Cardiac fibroblast (primary cell): Measurements from ENCODE around the gene LDLRAD3.

Source experiments
- DNase-seq, 2 donors: peaks; one replicate each; pipeline versions ENCODE4 v3.0.0 to v3.0.0-alpha.2; 2010; ENCODE audit warnings: low read depth in 2 of 2
- H3K4me3 ChIP-seq, 2 donors: replicated peaks in 1 of 2; 1 replicate in 1 of 2; 2 replicates in 1 of 2; pipeline ENCODE4 v1.5.1; 2011; ENCODE audit warnings: low read depth in 2 of 2, low read length in 2 of 2, mild to moderate bottlenecking in 2 of 2, moderate library complexity in 1 of 2
- CTCF ChIP-seq: IDR thresholded peaks from one replicate; pipeline ENCODE4 v1.5.1; 2011; ENCODE audit warnings: low read depth, mild to moderate bottlenecking, low read length, inconsistent platforms

LDLRAD3 gene

DNA sequence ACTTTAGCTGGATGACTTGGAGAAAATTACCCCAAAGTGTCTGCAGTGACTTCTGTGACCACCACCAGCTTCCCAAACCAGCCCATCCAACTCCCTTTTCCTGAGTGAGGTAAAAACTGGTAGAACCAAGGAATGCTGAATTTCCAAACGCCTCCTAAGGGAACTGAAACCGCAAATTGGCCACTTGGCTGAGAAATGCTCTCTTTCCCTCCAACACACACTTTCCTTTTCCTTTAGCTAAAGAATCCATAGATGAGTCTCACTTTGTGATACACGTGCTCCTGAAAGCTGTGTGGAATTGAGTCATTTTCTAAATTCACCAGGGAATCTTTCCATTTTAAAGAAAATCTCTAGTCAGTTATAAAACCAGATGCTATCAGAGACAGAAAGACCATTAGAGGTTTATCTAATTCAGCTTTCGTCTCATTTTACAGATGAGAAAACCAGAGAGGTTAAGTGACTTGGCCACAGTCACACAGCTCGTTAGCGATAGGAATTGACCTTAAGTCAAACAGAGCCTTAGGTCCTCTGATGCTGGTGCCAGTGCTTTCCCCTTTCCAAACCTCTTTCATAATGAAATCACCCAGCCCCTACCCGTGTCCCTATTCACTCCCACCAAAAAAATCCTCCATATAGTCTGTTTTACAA, 208.2 kb downstream of the LDLRAD3 start:
- DNase-seq, result peak in 1 of 2 donors; percentile 56
- no peak overlapping the region for H3K4me3 ChIP-seq
- no peak for TF ChIP-seq CTCF

DNA sequence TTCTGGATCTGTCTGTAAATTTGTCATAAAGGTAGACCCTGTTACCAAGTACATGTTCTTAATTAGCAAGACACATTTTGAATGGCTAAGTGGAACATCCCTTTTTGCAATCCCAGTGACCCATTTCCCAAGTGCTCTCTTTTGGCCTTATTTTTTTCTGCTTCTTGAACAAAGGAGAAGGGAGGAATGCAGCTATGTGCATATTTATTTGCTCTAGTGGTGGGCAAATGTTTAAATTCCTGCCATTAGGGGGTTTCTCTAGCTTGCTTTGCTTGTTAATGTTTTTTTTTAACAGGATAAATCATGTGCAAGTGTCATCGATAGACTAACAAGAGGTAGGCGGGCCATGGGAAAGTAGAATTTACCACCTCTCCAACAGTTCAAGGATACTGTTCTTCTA, 209.7 kb downstream of the LDLRAD3 start:
- no peak overlapping the region for H3K4me3 ChIP-seq
- DNase-seq, result no peak
- TF ChIP-seq CTCF, result no peak

- no peak for TF ChIP-seq CTCF
- no peak overlapping the region for H3K4me3 ChIP-seq
- DNase-seq, result peak in 1 of 2 donors; percentile 23
These were observed 211.3 kb downstream of the LDLRAD3 start for GRCh38 chr11:36155124-36155561.

DNA sequence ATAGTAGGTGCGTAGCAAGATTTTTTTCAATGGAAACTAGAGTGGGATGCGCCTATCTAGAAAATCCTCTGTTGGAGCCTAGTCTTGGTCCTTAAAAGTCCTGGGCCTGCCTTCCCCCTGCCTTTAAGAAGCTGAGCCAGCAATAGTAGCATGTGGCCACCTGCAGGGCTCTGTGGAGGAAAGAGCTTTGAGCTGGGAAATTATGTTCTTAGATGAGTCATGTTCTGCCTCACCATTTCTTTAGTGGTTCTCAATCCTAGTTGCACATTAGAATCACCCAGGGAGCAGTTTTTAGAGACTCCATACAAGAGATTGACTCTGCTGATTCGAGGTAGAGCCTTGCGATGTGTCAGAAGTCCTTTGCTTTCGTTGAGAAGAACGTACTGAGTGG, 211.9 kb downstream of the LDLRAD3 start:
- no peak overlapping the region for H3K4me3 ChIP-seq
- DNase-seq, result peak; percentile 34 to 52
- peak; percentile 7 for TF ChIP-seq CTCF

GRCh38 chr11:36156161-36156816, 212.4 kb downstream of the LDLRAD3 start:
- peak; percentile 50 to 84 for DNase-seq
- no peak for TF ChIP-seq CTCF

DNA sequence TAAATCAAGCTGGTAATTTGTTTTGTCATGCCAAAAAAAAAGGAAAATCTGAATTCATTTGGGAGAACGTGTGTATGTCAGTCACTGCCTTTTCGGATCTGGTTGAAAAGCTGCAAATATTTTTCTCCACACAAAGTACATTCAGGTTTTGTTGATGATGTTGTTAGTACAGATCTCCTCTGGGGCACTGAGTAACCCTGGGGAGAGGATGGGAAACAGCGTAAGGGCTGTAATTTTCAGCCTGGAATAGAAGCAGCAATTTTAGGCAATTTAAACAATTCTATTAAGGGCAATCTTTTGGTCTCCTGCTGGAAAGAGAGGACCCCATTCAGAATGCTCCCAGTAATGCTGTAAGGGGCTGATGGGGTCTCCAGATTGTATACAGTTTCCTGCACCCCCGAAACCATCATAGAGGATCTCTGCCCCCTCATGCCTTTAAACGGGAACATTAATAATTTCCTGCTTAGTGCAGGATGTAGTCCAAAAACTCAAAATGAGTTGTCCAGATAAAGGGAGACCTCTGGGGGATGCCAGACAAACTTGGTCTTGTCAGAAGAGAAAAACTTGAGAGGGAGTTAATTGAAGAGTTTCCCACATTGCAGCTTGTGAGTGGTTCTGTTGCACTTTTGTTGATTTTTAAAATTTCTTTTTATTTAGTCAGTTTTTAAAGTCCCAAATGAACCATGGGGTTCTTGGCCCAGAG, 213.1 kb downstream of the LDLRAD3 start:
- peak; percentile 64 to 75 for DNase-seq
- TF ChIP-seq CTCF, result no peak
- H3K4me3 ChIP-seq, result no peak overlapping the region

More at GRCh38 chr11:36156161-36156816, 212.4 kb downstream of the LDLRAD3 start:
- H3K4me3 ChIP-seq, result no peak overlapping the region
